ENCODE data around the gene SHB.

Gene SHB

GRCh38 chr9:37975639-37976038 lies 93.4 kb downstream of the SHB start:
- no peaks in the 10 kb centered on the region for H3K4me1 ChIP-seq
- no peak for TF ChIP-seq CTCF (IDR thresholded peaks at IDR 0.05)
- H3K9ac ChIP-seq: no peak overlapping the region
- H3K79me2 ChIP-seq: peaks cover 13% of the 10 kb centered on the region
- no peak overlapping the region for H3K4me3 ChIP-seq (ENCODE audit: low read depth, low read length)
- no peaks in the 10 kb centered on the region for H3K36me3 ChIP-seq (ENCODE audit: control insufficient read depth, insufficient read depth, low read length)
- no peak overlapping the region for H2AFZ ChIP-seq
- no peak overlapping the region for H3K4me2 ChIP-seq (ENCODE audit: low read length)
- no peaks in the 10 kb centered on the region for H3K9me3 ChIP-seq (ENCODE audit: control insufficient read depth, low read length)
- H3K27me3 ChIP-seq (ENCODE audit: control insufficient read depth, insufficient read depth, low read length): no peaks in the 10 kb centered on the region
- H3K27ac ChIP-seq: no peak overlapping the region

- Histone ChIP-seq H3K79me2 (peaks cover 13% of the 10 kb centered on the region), H3K36me3 (ENCODE audit: control insufficient read depth, insufficient read depth, low read length) (no peaks in the 10 kb centered on the region), H2AFZ (no peak overlapping the region), H3K9ac (no peak overlapping the region), H3K27me3 (ENCODE audit: control insufficient read depth, insufficient read depth, low read length) (no peaks in the 10 kb centered on the region), H3K27ac (no peak overlapping the region), H3K4me1 (no peaks in the 10 kb centered on the region), H3K4me3 (ENCODE audit: low read depth, low read length) (no peak overlapping the region), H3K4me2 (ENCODE audit: low read length) (no peak overlapping the region), H3K9me3 (ENCODE audit: control insufficient read depth, low read length) (no peaks in the 10 kb centered on the region)
- no peak for TF ChIP-seq CTCF (IDR thresholded peaks at IDR 0.05)
These were observed 94.4 kb downstream of the SHB start for GRCh38 chr9:37974506-37975173.

GRCh38 chr9:37972351-37972848 lies 96.6 kb downstream of the SHB start:
- H3K9me3 ChIP-seq (ENCODE audit: control insufficient read depth, low read length): no peaks in the 10 kb centered on the region
- no peak for TF ChIP-seq CTCF (IDR thresholded peaks at IDR 0.05)
- H2AFZ ChIP-seq: no peak overlapping the region
- H3K4me3 ChIP-seq (ENCODE audit: low read depth, low read length): no peak overlapping the region
- H3K36me3 ChIP-seq (ENCODE audit: control insufficient read depth, insufficient read depth, low read length): no peaks in the 10 kb centered on the region
- no peak overlapping the region for H3K27ac ChIP-seq
- H3K9ac ChIP-seq: no peak overlapping the region
- H3K27me3 ChIP-seq (ENCODE audit: control insufficient read depth, insufficient read depth, low read length): no peaks in the 10 kb centered on the region
- H3K4me2 ChIP-seq (ENCODE audit: low read length): no peak overlapping the region
- peaks cover 16% of the 10 kb centered on the region for H3K79me2 ChIP-seq
- no peaks in the 10 kb centered on the region for H3K4me1 ChIP-seq

GRCh38 chr9:37971691-37972090 lies 97.3 kb downstream of the SHB start:
- Histone ChIP-seq H3K4me2 (ENCODE audit: low read length) (no peak overlapping the region), H3K27me3 (ENCODE audit: control insufficient read depth, insufficient read depth, low read length) (no peaks in the 10 kb centered on the region), H3K36me3 (ENCODE audit: control insufficient read depth, insufficient read depth, low read length) (no peaks in the 10 kb centered on the region), H2AFZ (no peak overlapping the region), H3K9me3 (ENCODE audit: control insufficient read depth, low read length) (no peaks in the 10 kb centered on the region), H3K9ac (no peak overlapping the region), H3K4me3 (ENCODE audit: low read depth, low read length) (no peak overlapping the region), H3K79me2 (peaks cover 16% of the 10 kb centered on the region), H3K4me1 (no peaks in the 10 kb centered on the region), H3K27ac (no peak overlapping the region)
- TF ChIP-seq CTCF (IDR thresholded peaks at IDR 0.05): no peak

GRCh38 chr9:37971108-37971459 lies 97.9 kb downstream of the SHB start:
- Histone ChIP-seq H3K27ac (no peak overlapping the region), H3K9ac (no peak overlapping the region), H3K9me3 (ENCODE audit: control insufficient read depth, low read length) (no peaks in the 10 kb centered on the region), H3K4me2 (ENCODE audit: low read length) (no peak overlapping the region), H3K36me3 (ENCODE audit: control insufficient read depth, insufficient read depth, low read length) (no peaks in the 10 kb centered on the region), H3K79me2 (peaks cover 13% of the 10 kb centered on the region), H3K4me1 (no peaks in the 10 kb centered on the region), H2AFZ (no peak overlapping the region), H3K4me3 (ENCODE audit: low read depth, low read length) (no peak overlapping the region), H3K27me3 (ENCODE audit: control insufficient read depth, insufficient read depth, low read length) (no peaks in the 10 kb centered on the region)
- no peak for TF ChIP-seq CTCF (IDR thresholded peaks at IDR 0.05)

Data from parathyroid adenoma (tissue), 2 donors.